Right atrium auricular region (tissue), 2 donors: Measurements from ENCODE around the gene TMIE. TPM values are rescaled to one million over a fixed set of nuclear protein-coding genes. Genes with fewer than 3 reads are reported as not detected.

Experiments
- DNase-seq: peaks from one replicate; pipeline ENCODE4 v3.0.0-alpha.2; 2019; ENCODE audit warnings: low spot score
- H3K27ac ChIP-seq, 2 donors: fragments of 200-600 bp; sonication (generic); 1 replicate in 1 of 2; 2 replicates in 1 of 2; pipeline ENCODE4 v1.5.1; 2016 to 2019
- H3K27me3 ChIP-seq, 2 donors: fragments of 200-600 bp; sonication (generic); one replicate each; pipeline versions ENCODE4 v1.5.1 to v1.6.0; 2017 to 2019
- H3K36me3 ChIP-seq: fragments of 200-600 bp; sonication (generic); one replicate; pipeline ENCODE4 v1.5.1; 2016
- H3K4me1 ChIP-seq, 2 donors: fragments of 200-600 bp; sonication (generic); one replicate each; pipeline versions ENCODE4 v1.5.1 to v1.6.0; 2017 to 2019
- H3K4me3 ChIP-seq, 2 donors: fragments of 200-600 bp; sonication (generic); 1 replicate in 1 of 2; 2 replicates in 1 of 2; pipeline ENCODE4 v1.5.1; 2017 to 2019; ENCODE audit warnings: mild to moderate bottlenecking in 1 of 2, moderate library complexity in 1 of 2
- H3K9me3 ChIP-seq, 2 donors: fragments of 200-600 bp; sonication (generic); one replicate each; pipeline ENCODE4 v1.5.1; 2019
- CTCF ChIP-seq, 2 donors: fragments of 200-600 bp; sonication (generic); IDR thresholded peaks; one replicate each; pipeline ENCODE4 v1.5.1; 2019; ENCODE audit warnings: antibody characterized with exemption in 2 of 2
- total RNA-seq, 2 donors: library from RNA; depleted of rRNA; stranded (reverse); fragments of >200 nt; gene quantifications; one replicate each; pipeline ENCODE4 v1.1.0, GENCODE V29; 2016

TMIE gene
- total RNA-seq, 2 donors from 2014 or later = not detected

- no peaks in the 10 kb centered on the region for H3K4me1 ChIP-seq
- H3K36me3 ChIP-seq = no peaks in the 10 kb centered on the region
- H3K4me3 ChIP-seq = no peak overlapping the region
- TF ChIP-seq CTCF (IDR thresholded peaks at IDR 0.05) = no peak
- no peak overlapping the region for H3K27ac ChIP-seq
- no peaks in the 10 kb centered on the region for H3K9me3 ChIP-seq
- no peaks in the 10 kb centered on the region for H3K27me3 ChIP-seq
- no peak for DNase-seq
Observed at GRCh38 chr3:46756642-46757041, 55.5 kb downstream of the TMIE start.

GRCh38 chr3:46759239-46760167 lies 58.3 kb downstream of the TMIE start:
- no peak for TF ChIP-seq CTCF (IDR thresholded peaks at IDR 0.05)
- no peak for DNase-seq
- H3K9me3 ChIP-seq = peaks cover 0 to 13% of the 10 kb centered on the region in 2 donors
- no peaks in the 10 kb centered on the region for H3K36me3 ChIP-seq
- no peak overlapping the region for H3K27ac ChIP-seq
- no peak overlapping the region for H3K4me3 ChIP-seq
- no peaks in the 10 kb centered on the region for H3K27me3 ChIP-seq
- H3K4me1 ChIP-seq = no peaks in the 10 kb centered on the region

Other genes with a start within 250 kb of the TMIE start
- 1 to 10 TPM in 1 of 2 donors, under 1 TPM in 1; 0.51 to 1.8 TPM for gene LTF, start 236.5 kb upstream of the TMIE start, total RNA-seq
- not detected for gene RTP3, start 203.4 kb upstream of the TMIE start, total RNA-seq
- gene LRRC2, start 135.1 kb upstream of the TMIE start, total RNA-seq = 10 to 100 TPM in 1 of 2 donors, 1 to 10 TPM in 1; 7.0 to 29.7 TPM
- gene FAM240A, start 88.9 kb upstream of the TMIE start, total RNA-seq = not detected
- gene ALS2CL, start 7.7 kb upstream of the TMIE start, total RNA-seq = 10 to 100 TPM in 1 of 2 donors, 1 to 10 TPM in 1; 8.3 to 12.5 TPM
- under 1 TPM in 1 of 2 donors, not detected in 1; 0.12 TPM for gene PRSS50, start 16.5 kb downstream of the TMIE start, total RNA-seq
- 100 to 1,000 TPM; 208 to 223 TPM for gene MYL3, start 162.1 kb downstream of the TMIE start, total RNA-seq
- gene PTH1R, start 176.3 kb downstream of the TMIE start, total RNA-seq = 10 to 100 TPM in 1 of 2 donors, 1 to 10 TPM in 1; 7.2 to 10.1 TPM